GM23338 (cell line): ENCODE measurements around the gene ARHGEF16. TPM values are rescaled to one million over a fixed set of nuclear protein-coding genes. Genes with fewer than 3 reads are reported as not detected.
A peak's percentile ranks its signal among the peaks of the same experiment; 100 is the strongest.

ENCODE experiments used
- ATAC-seq: fragments of 200-7000 bp; cut with Tn5 transposase; 3 replicates; pipeline ENCODE4 v1.9.1; 2020
- DNase-seq: peaks from one replicate; pipeline ENCODE4 v3.0.0-alpha.2; 2015; ENCODE audit warnings: low spot score
- H2AFZ ChIP-seq: fragments of 200-600 bp; sonication (generic); 2 replicates; pipeline ENCODE4 v1.8.0; 2016; ENCODE audit warnings: antibody characterized with exemption, mild to moderate bottlenecking, moderate library complexity
- H3F3A ChIP-seq: fragments of 200-600 bp; sonication (generic); replicated peaks from 2 replicates; pipeline ENCODE4 v1.8.0; 2017; ENCODE audit warnings: antibody characterized with exemption, mixed run types, low read depth
- H3K27ac ChIP-seq: fragments of 200-600 bp; sonication (generic); 2 replicates; pipeline ENCODE4 v1.6.1; 2016; ENCODE audit warnings: low read depth
- H3K27me3 ChIP-seq: fragments of 200-600 bp; sonication (generic); 2 replicates; pipeline ENCODE4 v1.8.0; 2016; ENCODE audit warnings: mild to moderate bottlenecking, mixed run types, moderate library complexity; ENCODE audit not compliant: insufficient read depth
- H3K36me3 ChIP-seq: fragments of 200-600 bp; sonication (generic); 2 replicates; pipeline ENCODE4 v1.8.0; 2016; ENCODE audit warnings: mild to moderate bottlenecking; ENCODE audit not compliant: insufficient read depth
- H3K4me1 ChIP-seq: fragments of 200-600 bp; sonication (generic); 2 replicates; pipeline ENCODE4 v1.8.0; 2016; ENCODE audit warnings: mild to moderate bottlenecking, moderate library complexity; ENCODE audit not compliant: insufficient read depth
- H3K4me2 ChIP-seq: fragments of 200-600 bp; sonication (generic); 2 replicates; pipeline ENCODE4 v1.7.1; 2017; ENCODE audit warnings: mixed run types
- H3K4me3 ChIP-seq: fragments of 200-600 bp; sonication (generic); 2 replicates; pipeline ENCODE4 v1.6.1; 2016; ENCODE audit warnings: mixed run types
- H3K79me2 ChIP-seq: fragments of 200-600 bp; sonication (generic); replicated peaks from 2 replicates; pipeline ENCODE4 v1.8.0; 2017; ENCODE audit warnings: mild to moderate bottlenecking; ENCODE audit not compliant: insufficient read depth
- H3K9me2 ChIP-seq: fragments of 200-600 bp; sonication (generic); 2 replicates; pipeline ENCODE4 v1.8.0; 2017; ENCODE audit not compliant: insufficient read depth
- H4K20me1 ChIP-seq: fragments of 200-600 bp; sonication (generic); replicated peaks from 2 replicates; pipeline ENCODE4 v1.8.0; 2017; ENCODE audit warnings: mild to moderate bottlenecking; ENCODE audit not compliant: insufficient read depth
- H3K27ac Mint-ChIP-seq: 2 replicates; pipeline ENCODE4 v1.8.0; 2020; ENCODE audit warnings: inconsistent platforms, mild to moderate bottlenecking, moderate library complexity, mixed read lengths
- H3K27me3 Mint-ChIP-seq: 3 replicates; pipeline ENCODE4 v1.8.0; 2022; ENCODE audit warnings: low read depth, mild to moderate bottlenecking, moderate library complexity, mixed read lengths, inconsistent platforms; ENCODE audit not compliant: insufficient read depth, poor library complexity
- H3K36me3 Mint-ChIP-seq: 3 replicates; pipeline ENCODE4 v1.8.0; 2021; ENCODE audit warnings: low read depth, mild to moderate bottlenecking, inconsistent platforms, moderate library complexity, mixed read lengths
- H3K4me1 Mint-ChIP-seq: 3 replicates; pipeline ENCODE4 v1.8.0; 2020; ENCODE audit warnings: mild to moderate bottlenecking, inconsistent platforms, mixed read lengths
- H3K4me3 Mint-ChIP-seq: 3 replicates; pipeline ENCODE4 v1.8.0; 2021; ENCODE audit warnings: moderate library complexity, mild to moderate bottlenecking, inconsistent platforms, mixed read lengths
- H3K9me3 Mint-ChIP-seq: 3 replicates; pipeline ENCODE4 v1.8.0; 2020; ENCODE audit warnings: moderate library complexity, mild to moderate bottlenecking, inconsistent platforms, mixed read lengths
- CTCF ChIP-seq, 2 experiments: fragments of 200-600 bp in 1 of 2; sonication (generic) in 1 of 2; conservative IDR thresholded peaks; 2 replicates each; pipeline versions ENCODE4 v1.5.1 to v1.6.1; 2016 to 2017; ENCODE audit warnings: antibody characterized with exemption in 2 of 2, low read depth in 2 of 2, mild to moderate bottlenecking in 2 of 2, moderate library complexity in 1 of 2
- ETS1 ChIP-seq: IDR thresholded peaks from 2 replicates; pipeline ENCODE4 v1.6.1; 2016; ENCODE audit warnings: antibody characterized with exemption
- EZH2 ChIP-seq: fragments of 200-600 bp; sonication (generic); IDR thresholded peaks from one replicate; pipeline ENCODE4 v1.8.0; 2017; ENCODE audit warnings: antibody characterized with exemption, mild to moderate bottlenecking, low read depth; ENCODE audit not compliant: unreplicated experiment
- EZH2phosphoT487 ChIP-seq: fragments of 200-600 bp; sonication (generic); IDR thresholded peaks from one replicate; pipeline ENCODE4 v1.8.1; 2018; ENCODE audit warnings: antibody characterized with exemption; ENCODE audit not compliant: unreplicated experiment
- JUNB ChIP-seq: IDR thresholded peaks from one replicate; pipeline ENCODE4 v1.6.1; 2016; ENCODE audit warnings: antibody characterized with exemption; ENCODE audit not compliant: unreplicated experiment
- NANOG ChIP-seq: IDR thresholded peaks from 2 replicates; pipeline ENCODE4 v1.6.1; 2016; ENCODE audit warnings: antibody characterized with exemption, borderline replicate concordance
- POLR2AphosphoS5 ChIP-seq: IDR thresholded peaks from 2 replicates; pipeline ENCODE4 v1.6.1; 2016; ENCODE audit warnings: antibody characterized with exemption, low read depth
- REST ChIP-seq: IDR thresholded peaks from one replicate; pipeline ENCODE4 v1.6.1; 2018; ENCODE audit warnings: antibody characterized with exemption; ENCODE audit not compliant: unreplicated experiment
- STAT1 ChIP-seq: IDR thresholded peaks from one replicate; pipeline ENCODE4 v1.6.1; 2016; ENCODE audit warnings: antibody characterized with exemption; ENCODE audit not compliant: unreplicated experiment
- ZNF114 ChIP-seq: fragments of 250-450 bp; sonication (Bioruptor Pico); IDR thresholded peaks from 2 replicates; pipeline ENCODE4 v1.5.0; 2020; ENCODE audit warnings: mild to moderate bottlenecking, moderate library complexity
- ZNF331 ChIP-seq: fragments of 250-450 bp; sonication (Bioruptor Pico); IDR thresholded peaks from 2 replicates; pipeline ENCODE4 v1.5.0; 2020; ENCODE audit warnings: low read depth, mild to moderate bottlenecking, moderate library complexity
- polyA plus RNA-seq: library from polyadenylated mRNA; unstranded; fragments of >200 nt; fragmentation: Nextera tagmentation; extraction: Ambion mirVana; gene quantifications from 2 replicates; pipeline ENCODE4 v1.2.1, GENCODE V29; 2016
- total RNA-seq: library from RNA; depleted of rRNA; stranded (reverse); fragments of >200 nt; shearing (Covaris generic); gene quantifications from 2 replicates; pipeline ENCODE4 v1.2.3, GENCODE V29; 2014

Gene ARHGEF16
- total and polyA plus RNA-seq, 2 experiments from 2014 or later, result 12.2 to 29.3 TPM

DNA sequence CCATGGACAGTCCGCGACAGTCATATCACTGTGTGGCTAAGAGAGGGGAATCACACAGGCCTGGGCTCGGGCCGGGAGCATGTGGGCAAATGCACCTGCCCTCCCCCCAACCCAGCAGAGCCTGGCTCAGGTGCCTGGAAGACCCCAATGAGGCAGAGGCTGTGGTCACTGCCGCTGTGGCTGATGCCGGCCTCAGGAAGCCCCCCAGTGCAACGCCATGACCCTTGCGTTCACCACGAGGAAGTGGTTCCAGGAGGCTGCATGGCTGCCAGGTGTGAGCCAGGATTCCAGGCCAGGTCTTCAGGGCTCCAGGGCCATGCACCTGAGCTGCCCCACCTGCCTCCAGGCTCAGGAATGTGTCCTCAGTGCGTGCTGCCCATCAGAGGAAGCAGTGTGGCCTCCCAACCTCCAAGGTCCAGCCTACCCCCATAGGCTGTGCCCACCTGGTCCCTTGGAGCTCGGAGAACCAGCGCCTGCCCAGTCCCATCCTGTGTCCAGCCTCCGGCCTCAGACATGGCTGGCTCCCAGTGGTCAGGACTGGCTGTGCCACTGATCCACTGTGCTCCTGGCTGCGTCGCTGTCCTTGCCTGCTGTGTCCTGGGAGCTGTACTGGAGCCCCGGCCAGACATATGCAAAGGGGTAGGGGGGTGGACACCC, 8.0 kb downstream of the ARHGEF16 start:
- H3K27ac Mint-ChIP-seq, result peak overlapping the region; percentile 83; the same call in 1 of the 2 replicates
- DNase-seq (no peak), ATAC-seq (peak; percentile 13; the same call in 1 of the 3 replicates)
- H2AFZ ChIP-seq, result no peak overlapping the region
- no peaks in the 10 kb centered on the region for H3K4me1 ChIP-seq
- H3K79me2 ChIP-seq, result no peaks in the 10 kb centered on the region
- H3K9me2 ChIP-seq, result no peaks in the 10 kb centered on the region
- H4K20me1 ChIP-seq, result no peaks in the 10 kb centered on the region
- H3K27ac ChIP-seq, result no peak overlapping the region
- no peak for TF ChIP-seq EZH2phosphoT487
- no peak for TF ChIP-seq ZNF114 (CRISPR knock-in tag)
- no peak for TF ChIP-seq ZNF331
- TF ChIP-seq STAT1, result no peak
- TF ChIP-seq NANOG, result no peak
- H3K36me3 Mint-ChIP-seq, result peaks cover 4% of the 10 kb centered on the region; the same call in 1 of the 3 replicates
- H3K4me2 ChIP-seq, result no peak overlapping the region
- no peaks in the 10 kb centered on the region for H3K36me3 ChIP-seq
- no peaks in the 10 kb centered on the region for H3F3A ChIP-seq
- no peaks in the 10 kb centered on the region for H3K27me3 ChIP-seq
- H3K27me3 Mint-ChIP-seq, result peaks cover 7% of the 10 kb centered on the region
- H3K9me3 Mint-ChIP-seq, result no peaks in the 10 kb centered on the region; the same call in 2 of the 3 replicates
- peaks cover 13% of the 10 kb centered on the region for H3K4me1 Mint-ChIP-seq
- H3K4me3 ChIP-seq, result no peak overlapping the region
- no peak overlapping the region for H3K4me3 Mint-ChIP-seq

DNA sequence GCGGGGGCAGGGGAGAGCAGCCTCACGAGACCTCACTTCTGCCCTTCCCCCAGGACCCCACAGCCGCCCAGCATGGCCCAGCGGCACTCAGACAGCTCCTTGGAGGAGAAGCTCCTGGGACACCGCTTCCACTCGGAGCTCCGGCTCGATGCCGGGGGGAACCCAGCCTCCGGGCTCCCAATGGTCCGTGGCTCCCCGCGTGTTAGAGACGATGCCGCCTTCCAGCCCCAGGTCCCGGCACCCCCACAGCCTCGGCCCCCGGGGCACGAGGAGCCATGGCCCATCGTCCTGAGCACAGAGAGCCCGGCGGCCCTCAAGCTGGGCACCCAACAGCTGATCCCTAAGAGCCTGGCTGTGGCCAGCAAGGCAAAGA, 8.5 kb downstream of the ARHGEF16 start:
- H3K79me2 ChIP-seq, result no peaks in the 10 kb centered on the region
- no peak overlapping the region for H3K27ac ChIP-seq
- no peaks in the 10 kb centered on the region for H3K4me1 ChIP-seq
- H3K9me2 ChIP-seq, result no peaks in the 10 kb centered on the region
- no peaks in the 10 kb centered on the region for H3K27me3 ChIP-seq
- Mint-ChIP-seq H3K27ac (no peak overlapping the region), H3K27me3 (peaks cover 7% of the 10 kb centered on the region), H3K36me3 (peaks cover 4% of the 10 kb centered on the region; the same call in 1 of the 3 replicates), H3K4me3 (no peak overlapping the region), H3K9me3 (no peaks in the 10 kb centered on the region; the same call in 2 of the 3 replicates), H3K4me1 (peaks cover 9% of the 10 kb centered on the region)
- H3K36me3 ChIP-seq, result no peaks in the 10 kb centered on the region
- ATAC-seq, result no peak
- no peaks in the 10 kb centered on the region for H4K20me1 ChIP-seq
- H2AFZ ChIP-seq, result no peak overlapping the region
- no peak overlapping the region for H3K4me2 ChIP-seq
- no peaks in the 10 kb centered on the region for H3F3A ChIP-seq
- no peak overlapping the region for H3K4me3 ChIP-seq
- no peak for DNase-seq
- TF ChIP-seq CTCF (conservative IDR thresholded peaks at IDR 0.05; ENCODE audit: low read depth in 2 of 2), result no peak

GRCh38 chr1:3463408-3463863, 9.0 kb downstream of the ARHGEF16 start:
- no peak overlapping the region for H3K27ac Mint-ChIP-seq
- no peak overlapping the region for H3K4me3 Mint-ChIP-seq
- TF ChIP-seq REST (no peak), ETS1 (no peak), EZH2 (no peak), ZNF331 (no peak), JUNB (no peak), EZH2phosphoT487 (no peak), STAT1 (no peak), POLR2AphosphoS5 (no peak)

More at GRCh38 chr1:3463408-3463863, 9.0 kb downstream of the ARHGEF16 start:
- no peaks in the 10 kb centered on the region for H3F3A ChIP-seq
- Mint-ChIP-seq H3K9me3 (no peaks in the 10 kb centered on the region; the same call in 2 of the 3 replicates), H3K27me3 (peaks cover 7% of the 10 kb centered on the region), H3K4me1 (peaks cover 7% of the 10 kb centered on the region), H3K36me3 (peaks cover 4% of the 10 kb centered on the region; the same call in 1 of the 3 replicates)
- ATAC-seq, result no peak
- H3K79me2 ChIP-seq, result no peaks in the 10 kb centered on the region
- H4K20me1 ChIP-seq, result no peaks in the 10 kb centered on the region
- DNase-seq, result no peak
- H2AFZ ChIP-seq, result no peak overlapping the region
- no peaks in the 10 kb centered on the region for H3K36me3 ChIP-seq
- no peak overlapping the region for H3K4me2 ChIP-seq
- no peak overlapping the region for H3K4me3 ChIP-seq
- no peaks in the 10 kb centered on the region for H3K9me2 ChIP-seq
- H3K27me3 ChIP-seq, result no peaks in the 10 kb centered on the region
- H3K27ac ChIP-seq, result no peak overlapping the region
- no peaks in the 10 kb centered on the region for H3K4me1 ChIP-seq
